Kasumi-1 (cell line): ENCODE measurements around the gene CLCNKB.
"Not testable (repeated sequence)": the region's sequence is repeated elsewhere in the genome, so short reads cannot be mapped to it uniquely, and the experiment has no call there.

Experiments used
- DNase-seq, 2 experiments: peaks; one replicate each; lab custom pipeline; 2025; lab: John Stamatoyannopoulos, UW

Gene CLCNKB

DNA sequence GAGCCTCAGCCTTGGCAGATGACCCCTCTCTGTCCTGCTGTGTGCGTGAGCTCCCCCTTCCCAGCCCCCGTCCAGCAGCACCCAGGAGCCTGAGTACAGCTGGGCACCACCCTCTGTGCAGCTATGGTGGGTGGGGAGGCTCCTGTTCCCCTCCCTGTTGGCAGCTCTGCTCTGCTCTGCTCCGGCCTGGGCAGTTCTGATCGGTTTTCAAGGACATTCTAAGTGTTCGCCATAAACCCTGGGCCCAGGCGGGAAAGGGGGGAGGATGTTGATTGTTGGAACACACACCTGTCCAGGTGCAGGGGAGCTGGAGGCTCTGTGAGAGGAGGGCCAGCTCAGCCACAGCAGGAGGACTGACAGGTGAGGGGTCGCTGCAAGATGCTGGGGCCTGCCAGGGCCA, at the start of gene CLCNKB:
Gene CLCNKB (plus strand): TSS at position 262 of the 400 bp plus-strand sequence. CDS start 711 bp downstream, outside the sequence.
- DNase-seq, result no peak

DNA sequence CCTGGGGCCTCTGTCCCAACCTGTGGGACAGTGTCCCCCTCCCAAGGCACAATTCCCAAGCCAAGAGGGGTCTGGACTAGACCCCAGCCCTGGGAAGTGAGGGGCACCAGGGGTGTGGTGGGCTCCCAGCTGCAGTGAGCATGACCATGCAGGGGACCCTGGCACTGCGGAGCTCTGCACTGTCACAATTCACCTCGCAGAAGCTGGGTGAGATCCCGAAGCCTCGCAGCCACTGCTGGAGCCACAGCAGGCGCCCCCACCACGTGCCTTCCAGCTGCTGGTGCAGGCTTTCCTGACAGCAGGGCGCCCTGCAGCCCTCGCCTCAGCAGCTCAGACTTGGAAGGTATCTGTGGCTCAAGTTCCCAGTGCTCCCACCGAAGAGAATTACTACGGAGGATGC, 49.5 kb upstream of the CLCNKB start:
- DNase-seq, result no peak

DNA sequence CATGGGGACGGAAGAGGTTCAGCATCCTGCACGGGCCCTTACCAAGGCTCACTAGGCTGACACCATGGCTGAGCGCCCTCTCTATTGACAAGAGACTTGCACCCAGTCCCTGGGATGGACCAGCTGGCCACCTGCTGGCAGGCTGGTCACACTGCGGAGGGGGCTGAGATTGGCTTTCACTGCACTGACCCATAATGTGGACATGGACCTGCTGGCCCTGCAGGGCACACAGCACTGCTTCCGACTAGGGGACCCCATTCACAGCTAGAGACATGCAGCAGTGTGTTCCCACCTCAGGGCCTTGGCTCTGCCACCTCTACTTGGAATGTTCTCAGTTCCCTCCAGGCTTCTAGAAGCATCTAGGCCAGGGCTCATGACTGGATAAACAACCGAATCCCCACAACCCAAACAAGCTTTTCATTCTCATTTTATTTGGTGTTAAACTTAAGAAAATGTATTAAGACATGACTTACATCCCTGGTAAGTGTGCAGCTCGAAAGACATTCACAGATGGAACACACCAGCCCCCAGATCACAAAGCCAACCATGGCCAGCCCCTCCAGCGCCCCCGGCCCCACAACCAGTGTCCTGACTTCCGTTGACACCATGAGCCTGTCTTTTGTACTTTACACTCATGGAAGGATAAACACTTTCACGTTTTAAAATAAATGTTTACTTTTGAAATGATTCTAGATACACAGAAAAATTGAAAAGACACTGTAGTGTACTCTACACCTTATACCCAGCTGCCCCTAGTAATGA, 48.8 kb upstream of the CLCNKB start:
- DNase-seq, result peak; percentile 3 to 16

DNA sequence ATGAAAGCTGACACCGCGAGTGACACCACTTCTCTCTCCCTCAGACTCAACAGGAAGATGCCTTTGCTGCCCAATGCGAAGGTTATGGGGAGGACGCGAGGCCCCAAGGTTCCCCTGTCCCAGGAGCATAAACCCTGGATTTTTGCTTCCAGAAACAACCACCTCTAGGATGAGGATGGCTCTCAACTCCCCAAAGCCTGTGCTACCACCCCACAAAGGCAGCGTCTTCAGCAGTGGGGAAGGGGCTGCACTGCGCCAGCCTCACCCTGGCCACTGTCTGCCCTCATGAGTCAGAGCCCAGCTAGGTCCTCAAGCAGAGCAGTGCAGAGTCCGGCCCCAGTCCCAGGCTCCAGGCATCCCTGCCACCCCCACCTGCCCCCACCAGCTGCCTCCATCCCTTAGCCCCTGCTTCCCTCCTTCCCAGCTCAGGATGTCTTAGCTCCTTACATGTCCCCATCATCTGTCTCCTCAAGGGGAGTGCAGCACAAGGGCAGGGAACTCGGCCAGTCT, 46.5 kb upstream of the CLCNKB start:
- no peak for DNase-seq

DNA sequence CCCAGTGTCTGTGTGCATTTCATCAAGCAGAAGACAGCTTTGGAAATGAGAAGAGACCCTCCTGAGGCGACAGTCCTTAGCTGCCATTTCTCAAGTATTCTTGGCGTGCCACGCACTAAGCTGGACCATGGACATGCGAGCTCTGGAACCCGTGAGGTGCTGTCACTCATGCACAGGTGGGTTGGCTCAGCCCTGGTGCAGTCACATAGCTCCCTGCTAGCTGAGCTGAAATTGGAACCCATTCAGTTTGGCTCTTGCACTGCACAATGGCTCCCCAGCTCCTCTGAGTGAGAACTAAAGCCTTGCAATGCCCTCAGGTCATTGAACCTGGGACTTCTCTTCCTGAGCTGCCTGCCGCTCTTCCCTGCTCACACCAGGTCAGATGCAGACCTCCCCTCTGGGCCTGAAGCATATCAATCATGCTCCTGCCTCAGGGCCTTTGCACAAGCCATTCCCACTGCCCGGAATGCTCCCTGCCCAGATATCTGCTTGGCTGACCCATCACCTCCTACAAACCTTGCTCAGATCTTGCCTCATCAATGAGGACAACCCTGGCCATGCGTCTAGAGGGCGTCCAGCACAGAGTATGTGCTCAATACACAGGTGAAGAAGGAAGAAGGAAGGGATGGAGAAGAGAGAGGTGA, 45.8 kb upstream of the CLCNKB start:
- no peak for DNase-seq

DNA sequence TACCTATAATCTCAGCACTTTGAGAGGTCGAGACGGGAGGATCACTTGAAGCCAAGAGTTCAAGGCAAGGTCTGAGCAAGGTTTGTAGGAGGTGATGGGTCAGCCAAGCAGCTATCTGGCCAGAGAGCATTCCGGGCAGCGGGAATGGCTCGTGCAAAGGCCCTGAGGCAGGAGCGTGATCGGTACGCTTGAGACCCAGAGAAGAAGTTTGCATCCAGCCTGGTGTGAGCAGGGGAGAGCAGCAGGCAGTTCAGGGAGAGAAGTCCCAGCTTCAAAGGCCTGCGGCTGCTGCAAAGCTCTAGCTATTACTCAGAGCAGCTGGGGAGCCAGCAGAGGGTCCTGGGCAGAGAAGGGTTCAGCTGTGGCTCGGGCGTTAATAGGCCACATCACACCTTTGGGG, 44.7 kb upstream of the CLCNKB start:
- no peak for DNase-seq

DNA sequence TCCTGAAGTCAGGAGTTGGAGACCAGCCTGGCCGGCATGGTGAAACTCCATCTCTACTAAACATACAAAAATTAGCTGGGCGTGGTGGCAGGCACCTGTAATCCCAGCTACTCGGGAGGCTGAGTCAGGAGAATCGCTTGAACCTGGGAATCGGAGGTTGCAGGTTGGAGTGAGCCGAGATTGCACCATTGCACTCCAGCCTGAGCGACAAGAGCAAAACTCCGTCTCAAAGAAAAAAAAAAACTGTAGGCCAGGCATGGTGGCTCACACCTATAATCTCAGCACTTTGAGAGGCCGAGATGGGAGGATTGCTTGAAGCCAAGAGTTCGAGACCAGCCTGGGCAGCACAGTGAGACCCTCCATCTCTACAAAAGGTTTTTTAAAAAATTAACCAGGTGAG, 42.3 kb upstream of the CLCNKB start:
- not testable (repeated sequence) for DNase-seq

DNA sequence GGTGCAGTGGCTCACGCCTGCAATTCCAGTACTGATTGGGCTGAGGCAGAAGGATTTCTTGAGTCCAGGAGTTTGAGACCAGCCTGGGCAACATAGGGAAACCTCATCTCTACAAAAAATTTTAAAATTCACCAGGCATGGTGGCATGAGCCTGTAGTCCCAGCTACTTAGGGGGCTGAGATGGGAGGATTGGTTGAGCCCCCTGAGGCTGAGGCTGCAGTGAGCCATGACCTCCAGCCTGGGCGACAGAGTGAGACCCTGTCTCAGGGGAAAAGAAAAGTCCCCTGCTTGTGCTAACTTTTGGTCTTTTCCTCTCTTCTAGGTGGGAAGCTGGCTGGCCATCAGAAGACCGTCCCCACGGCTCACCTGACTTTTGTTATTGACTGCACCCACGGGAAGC, 38.0 kb upstream of the CLCNKB start:
- no peak for DNase-seq

DNA sequence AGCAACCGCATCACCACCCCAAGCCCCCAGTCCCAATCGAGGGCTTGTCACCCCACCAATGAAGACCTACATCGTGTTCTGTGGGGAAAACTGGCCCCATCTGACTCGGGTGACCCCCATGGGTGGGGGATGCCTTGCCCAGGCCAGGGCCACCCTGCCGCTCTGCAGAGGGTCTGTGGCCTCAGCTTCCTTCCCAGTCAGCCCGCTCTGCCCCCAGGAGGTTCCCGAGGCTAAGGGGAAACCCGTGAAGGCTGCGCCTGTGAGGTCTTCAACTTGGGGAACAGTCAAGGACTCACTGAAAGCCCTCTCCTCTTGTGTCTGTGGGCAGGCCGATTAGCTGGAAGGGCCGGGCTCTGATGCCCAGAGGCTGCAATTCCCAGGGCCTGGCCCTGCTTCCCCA, 37.6 kb upstream of the CLCNKB start:
- no peak for DNase-seq

DNA sequence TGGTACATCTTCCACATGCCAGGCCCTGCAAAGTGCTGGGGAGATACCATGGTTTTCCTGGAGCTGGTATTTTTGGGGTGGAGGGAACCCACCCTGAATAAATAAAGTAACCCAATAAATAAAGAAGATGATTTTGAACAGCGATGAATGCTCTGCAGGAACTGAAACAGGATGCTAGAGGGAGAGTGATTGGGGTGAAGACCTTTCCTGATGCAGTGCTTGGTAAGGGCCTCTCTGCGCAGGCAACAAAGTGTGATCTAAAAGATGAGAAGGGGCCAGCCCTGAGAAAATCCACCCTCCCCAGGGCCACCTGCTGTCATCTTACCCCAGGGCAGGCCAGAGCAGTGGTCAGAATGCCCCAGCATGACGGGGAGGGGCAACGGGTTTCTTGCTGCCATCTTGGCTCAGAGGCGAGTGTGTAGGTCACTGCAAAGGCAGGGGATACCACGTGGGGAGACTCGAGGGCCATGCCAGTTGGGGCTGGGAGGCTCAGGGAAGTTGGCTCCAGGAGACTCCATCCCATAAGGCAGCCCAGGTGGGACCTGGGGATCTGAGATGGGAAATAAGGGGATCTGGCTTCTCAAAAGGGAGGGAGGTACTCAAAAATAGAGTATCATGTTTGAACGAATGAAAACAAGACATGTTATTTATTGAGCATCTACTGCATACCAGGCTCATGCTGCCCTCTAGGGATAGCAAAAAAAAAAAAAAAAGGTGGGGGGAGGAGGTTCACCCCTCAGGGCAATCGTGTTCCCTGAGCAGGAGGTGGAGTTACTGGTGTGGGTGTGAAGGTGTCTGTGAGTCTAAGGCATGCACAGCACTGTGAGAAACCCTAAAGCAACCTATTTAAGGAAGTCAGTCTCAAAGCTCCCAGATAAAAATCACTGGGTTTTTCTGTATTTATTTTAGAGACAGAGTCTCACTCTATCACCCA, 36.8 kb upstream of the CLCNKB start:
- peak in 1 of 2 experiments; percentile 8 for DNase-seq

DNA sequence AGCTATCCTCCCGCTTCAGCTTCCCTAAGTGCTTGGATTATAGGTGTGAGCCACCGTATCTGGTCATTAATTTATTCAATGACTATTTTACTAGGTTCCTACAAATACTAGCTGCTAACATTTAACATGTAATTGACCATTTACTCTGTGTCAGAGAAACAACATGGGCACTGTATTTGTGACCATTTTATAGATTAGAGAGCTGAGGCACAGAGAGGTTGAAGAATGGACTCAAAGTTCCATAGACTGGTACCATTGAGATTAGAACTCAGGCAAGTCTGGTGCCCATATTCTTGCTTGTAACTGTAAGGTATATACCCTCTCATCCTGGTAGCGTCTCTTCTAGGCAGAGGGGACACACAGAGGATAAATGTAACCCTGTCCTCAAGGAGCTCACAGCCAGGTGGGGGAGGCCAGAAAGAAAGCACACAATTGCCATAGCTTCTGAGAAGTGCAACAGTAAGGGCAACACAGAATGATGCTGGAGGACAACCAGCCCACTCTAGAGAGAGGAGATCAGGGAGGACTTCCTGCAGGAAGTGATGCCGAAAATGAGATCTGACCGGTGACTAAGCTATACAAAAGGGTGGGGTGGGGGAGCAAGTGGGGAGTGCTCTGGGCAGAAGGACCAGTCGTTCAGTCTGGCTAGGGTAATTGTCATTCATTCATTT, 35.8 kb upstream of the CLCNKB start:
- DNase-seq, result no peak

DNA sequence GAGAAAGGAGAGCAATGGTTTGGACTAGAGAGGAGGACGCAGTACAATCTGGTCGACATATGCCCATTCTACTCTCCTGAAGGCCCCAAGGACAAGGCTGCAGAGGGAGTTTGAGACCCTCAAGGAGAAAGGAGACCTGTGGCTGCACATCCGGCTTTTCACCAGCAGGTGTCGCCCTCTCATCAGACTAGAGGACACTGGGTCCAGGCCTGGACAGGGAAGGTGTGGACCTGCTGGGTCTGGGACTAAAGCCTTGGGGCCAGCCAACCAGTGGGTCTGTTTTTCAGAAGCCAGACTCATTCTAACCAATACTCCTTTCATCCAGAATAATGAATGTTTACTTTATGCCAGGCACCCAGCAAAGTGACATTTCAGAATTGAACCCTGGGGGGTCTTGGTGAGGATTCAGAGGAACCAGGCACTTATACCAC, 34.5 kb upstream of the CLCNKB start:
- DNase-seq, result peak; percentile 37 to 38

DNA sequence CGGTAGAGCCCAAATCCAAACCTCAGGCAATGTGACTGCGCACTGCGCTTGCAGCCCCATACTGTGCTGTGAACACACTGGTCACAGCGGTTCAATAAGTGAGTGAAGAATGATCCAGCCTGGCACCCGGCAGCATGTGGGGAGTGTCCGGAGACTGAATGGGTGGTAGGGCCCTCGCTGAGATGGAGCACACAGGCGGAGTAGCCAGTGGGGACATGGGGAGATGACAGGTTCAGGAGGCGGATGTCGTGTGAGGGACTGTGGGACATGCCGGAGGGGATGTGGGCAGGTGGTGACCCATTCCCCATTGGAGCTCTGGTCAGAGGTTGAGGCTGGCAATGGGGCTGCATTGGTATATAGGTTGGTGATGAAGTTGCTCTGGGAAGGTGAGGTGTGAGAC, 33.9 kb upstream of the CLCNKB start:
- no peak for DNase-seq

DNA sequence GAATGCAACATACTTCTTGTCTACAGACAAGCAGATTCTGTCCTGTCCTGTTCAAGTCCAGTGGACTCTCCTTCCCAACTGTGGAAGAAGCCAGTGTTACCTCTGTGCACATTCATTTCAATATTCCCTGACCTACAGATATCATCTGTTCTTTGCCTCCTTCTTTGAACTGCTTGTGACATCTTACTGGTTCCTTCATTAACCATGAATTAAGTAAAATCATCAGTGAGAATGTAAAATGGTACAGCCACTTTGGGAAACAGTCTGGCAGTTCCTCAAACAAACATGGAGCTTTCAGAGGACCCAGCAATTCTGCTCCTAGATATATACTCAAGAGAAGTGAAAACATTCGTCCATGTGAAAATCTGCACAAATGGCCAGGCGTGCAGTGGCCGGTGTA, 32.7 kb upstream of the CLCNKB start:
- no peak for DNase-seq

DNA sequence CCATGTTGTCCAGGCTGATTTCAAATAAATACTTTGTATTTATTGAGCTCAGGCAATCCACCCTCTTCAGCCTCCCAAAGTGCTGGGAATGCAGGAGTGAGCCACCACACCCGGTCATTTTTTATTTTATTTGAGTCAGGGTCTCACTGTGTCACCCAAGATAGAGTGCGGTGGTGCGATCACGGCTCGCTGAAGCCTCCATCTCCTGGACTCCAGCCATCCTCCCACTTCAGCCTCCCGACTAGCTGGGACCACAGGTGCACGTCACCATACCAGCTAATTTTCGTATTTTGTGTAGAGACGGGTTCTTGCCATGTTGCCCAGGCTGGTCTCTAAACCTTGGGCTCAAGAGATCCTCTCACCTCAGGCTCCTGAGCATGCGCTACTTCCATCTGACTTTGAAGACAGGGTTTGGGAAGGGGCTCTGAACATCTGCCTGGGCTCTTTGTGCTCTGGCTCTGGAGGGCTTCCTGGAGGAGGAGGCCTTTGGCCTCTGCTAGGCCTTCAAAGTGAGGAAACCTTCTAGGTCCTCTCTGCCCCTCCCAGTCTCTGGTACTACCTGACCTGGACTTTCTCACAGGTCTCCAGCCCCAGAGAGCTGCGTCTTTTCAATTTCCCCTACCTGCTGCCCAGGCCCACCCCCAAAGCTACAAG, 31.5 kb upstream of the CLCNKB start:
- no peak for DNase-seq

DNA sequence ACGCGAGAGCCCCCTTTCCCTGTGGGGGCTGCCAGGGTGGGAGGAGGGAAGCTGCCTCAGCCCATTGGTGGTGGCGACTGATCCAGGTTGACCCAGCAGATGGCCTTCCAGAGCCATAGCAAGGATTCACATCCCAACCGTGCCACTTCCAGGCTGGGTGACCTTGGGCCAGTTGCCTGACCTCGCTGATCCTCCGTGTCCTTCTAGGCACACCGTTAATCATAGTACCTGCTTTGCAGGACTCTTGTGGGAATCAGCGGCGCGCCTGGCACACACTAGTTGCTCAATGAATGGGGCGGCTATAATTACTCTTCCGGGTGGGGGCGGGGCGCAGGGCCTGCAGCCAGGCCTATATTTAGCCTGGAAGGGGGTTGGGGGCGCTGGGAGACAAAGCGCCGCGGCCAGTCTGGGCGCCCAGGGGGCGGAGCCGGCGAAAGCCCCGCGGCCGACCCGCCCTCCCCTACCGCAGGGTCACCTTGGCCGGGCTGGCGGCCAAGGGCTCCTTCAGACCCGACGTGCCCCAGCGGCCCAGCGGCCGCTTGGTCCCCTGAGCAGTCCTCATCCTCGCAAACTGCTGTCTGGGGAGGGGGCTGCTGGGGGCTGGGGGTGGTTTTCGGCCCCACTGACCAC, 30.9 kb upstream of the CLCNKB start:
- DNase-seq, result peak; percentile 43 to 45

DNA sequence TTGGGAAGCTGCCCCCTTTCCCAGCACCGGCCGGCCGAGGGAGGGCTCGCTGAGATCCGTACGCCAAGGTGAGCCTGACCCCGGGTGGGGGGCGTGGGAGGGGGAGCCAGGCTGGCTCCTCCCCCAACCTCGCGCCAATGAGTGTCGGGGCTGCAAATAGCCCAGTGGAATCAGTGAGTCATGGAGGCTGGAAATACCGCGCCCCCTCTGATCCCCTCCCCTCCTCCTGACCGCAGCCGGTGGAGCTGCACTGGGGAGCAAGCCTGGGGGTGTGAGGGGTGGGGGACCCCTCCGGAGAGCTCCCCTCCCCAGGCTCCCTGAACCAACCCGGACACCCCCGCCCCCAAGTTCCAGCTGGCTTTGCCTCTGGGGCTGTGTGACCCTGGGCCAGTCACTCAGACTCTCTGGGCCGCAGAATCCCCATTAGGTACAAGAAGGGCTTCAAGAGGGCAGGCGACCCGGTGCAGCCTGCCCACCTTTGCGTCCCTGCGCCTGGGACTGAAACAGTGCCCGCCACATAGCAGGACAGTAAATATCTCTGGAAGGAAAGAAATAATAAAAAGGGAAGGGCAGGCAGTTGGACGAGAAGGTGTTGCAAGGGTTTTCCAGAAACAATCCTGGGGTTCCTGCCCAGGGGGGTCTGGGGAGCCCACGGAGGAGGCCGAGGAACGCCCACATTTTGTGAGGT, 30.2 kb upstream of the CLCNKB start:
- DNase-seq, result peak in 1 of 2 experiments; percentile 19

DNA sequence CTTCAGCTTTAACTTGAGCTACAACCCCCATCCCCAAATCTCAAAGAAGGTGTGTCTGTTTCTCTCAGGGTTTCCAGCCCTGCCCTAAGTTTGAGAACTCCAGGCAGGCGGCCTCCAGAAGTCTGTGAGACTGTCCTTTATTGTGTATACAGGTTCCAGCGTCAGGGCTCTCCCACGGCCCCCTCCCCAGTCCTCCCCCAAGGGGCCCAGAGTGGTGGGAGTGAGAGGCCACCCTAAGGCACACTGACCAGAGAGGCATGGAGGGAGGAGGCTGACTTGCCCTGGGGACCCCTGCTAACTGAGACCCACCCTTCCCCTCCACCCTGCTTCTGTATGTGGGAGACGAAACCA, 29.7 kb upstream of the CLCNKB start:
- DNase-seq, result no peak

DNA sequence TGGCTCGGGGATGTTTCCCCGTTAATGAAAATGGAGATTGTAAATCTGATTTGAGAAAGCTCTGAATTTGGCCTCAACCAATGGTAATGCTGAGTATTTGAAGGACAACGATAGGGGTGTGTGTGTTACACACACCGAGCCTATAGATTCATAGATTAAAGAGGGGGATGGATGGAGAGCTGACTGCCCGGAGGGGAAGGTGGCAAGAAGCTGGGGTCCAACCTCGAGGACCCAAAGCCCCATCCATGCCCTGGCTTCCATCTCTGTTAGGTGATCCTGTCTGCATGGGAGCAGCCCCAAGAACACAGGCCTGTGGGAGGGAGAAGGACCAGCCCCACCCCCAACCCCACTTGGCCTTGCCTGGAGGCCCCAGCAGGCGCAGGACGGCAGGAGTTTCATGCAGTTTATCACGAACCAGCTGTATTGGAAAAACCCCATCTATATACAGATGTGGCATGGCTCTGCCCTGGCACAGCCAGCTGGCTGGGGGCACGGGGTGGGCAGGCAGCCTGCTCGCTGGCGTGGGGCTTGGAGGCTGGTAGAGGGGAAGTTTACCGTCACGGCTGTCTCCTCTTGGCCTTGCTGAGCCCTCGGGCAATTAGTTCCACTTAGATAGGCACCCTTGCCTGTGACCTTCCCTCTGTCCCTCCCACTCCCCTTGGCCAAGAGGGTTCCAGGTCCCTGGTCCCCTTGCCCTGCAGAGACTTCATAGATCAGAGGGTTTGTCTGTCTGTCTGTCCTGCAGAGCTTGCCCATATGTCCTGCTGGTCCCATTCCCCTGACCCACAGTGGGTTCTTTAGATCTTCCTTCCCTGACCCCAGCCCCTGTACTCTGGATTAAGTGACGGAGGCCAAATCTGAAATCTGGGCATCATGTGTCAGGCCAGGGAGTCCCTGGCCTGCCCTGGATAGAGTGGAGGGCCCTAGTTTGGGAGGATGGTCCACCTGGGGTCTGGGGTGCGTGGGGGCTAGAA, 28.8 kb upstream of the CLCNKB start:
- DNase-seq, result no peak
